GM23338 (cell line): ENCODE results near the gene TRIM15. TPM values are rescaled to one million over a fixed set of nuclear protein-coding genes. Genes with fewer than 3 reads are reported as not detected.

Experiments used
- ATAC-seq: fragments of 200-7000 bp; cut with Tn5 transposase; 3 replicates; pipeline ENCODE4 v1.9.1; 2020
- DNase-seq: peaks from one replicate; pipeline ENCODE4 v3.0.0-alpha.2; 2015; ENCODE audit warnings: low spot score
- H2AFZ ChIP-seq: fragments of 200-600 bp; sonication (generic); 2 replicates; pipeline ENCODE4 v1.8.0; 2016; ENCODE audit warnings: antibody characterized with exemption, mild to moderate bottlenecking, moderate library complexity
- H3F3A ChIP-seq: fragments of 200-600 bp; sonication (generic); replicated peaks from 2 replicates; pipeline ENCODE4 v1.8.0; 2017; ENCODE audit warnings: antibody characterized with exemption, mixed run types, low read depth
- H3K27ac ChIP-seq: fragments of 200-600 bp; sonication (generic); 2 replicates; pipeline ENCODE4 v1.6.1; 2016; ENCODE audit warnings: low read depth
- H3K27me3 ChIP-seq: fragments of 200-600 bp; sonication (generic); 2 replicates; pipeline ENCODE4 v1.8.0; 2016; ENCODE audit warnings: mild to moderate bottlenecking, mixed run types, moderate library complexity; ENCODE audit not compliant: insufficient read depth
- H3K36me3 ChIP-seq: fragments of 200-600 bp; sonication (generic); 2 replicates; pipeline ENCODE4 v1.8.0; 2016; ENCODE audit warnings: mild to moderate bottlenecking; ENCODE audit not compliant: insufficient read depth
- H3K4me1 ChIP-seq: fragments of 200-600 bp; sonication (generic); 2 replicates; pipeline ENCODE4 v1.8.0; 2016; ENCODE audit warnings: mild to moderate bottlenecking, moderate library complexity; ENCODE audit not compliant: insufficient read depth
- H3K4me2 ChIP-seq: fragments of 200-600 bp; sonication (generic); 2 replicates; pipeline ENCODE4 v1.7.1; 2017; ENCODE audit warnings: mixed run types
- H3K4me3 ChIP-seq: fragments of 200-600 bp; sonication (generic); 2 replicates; pipeline ENCODE4 v1.6.1; 2016; ENCODE audit warnings: mixed run types
- H3K79me2 ChIP-seq: fragments of 200-600 bp; sonication (generic); replicated peaks from 2 replicates; pipeline ENCODE4 v1.8.0; 2017; ENCODE audit warnings: mild to moderate bottlenecking; ENCODE audit not compliant: insufficient read depth
- H3K9me2 ChIP-seq: fragments of 200-600 bp; sonication (generic); 2 replicates; pipeline ENCODE4 v1.8.0; 2017; ENCODE audit not compliant: insufficient read depth
- H4K20me1 ChIP-seq: fragments of 200-600 bp; sonication (generic); replicated peaks from 2 replicates; pipeline ENCODE4 v1.8.0; 2017; ENCODE audit warnings: mild to moderate bottlenecking; ENCODE audit not compliant: insufficient read depth
- H3K27ac Mint-ChIP-seq: 2 replicates; pipeline ENCODE4 v1.8.0; 2020; ENCODE audit warnings: inconsistent platforms, mild to moderate bottlenecking, moderate library complexity, mixed read lengths
- H3K27me3 Mint-ChIP-seq: 3 replicates; pipeline ENCODE4 v1.8.0; 2022; ENCODE audit warnings: low read depth, mild to moderate bottlenecking, moderate library complexity, mixed read lengths, inconsistent platforms; ENCODE audit not compliant: insufficient read depth, poor library complexity
- H3K36me3 Mint-ChIP-seq: 3 replicates; pipeline ENCODE4 v1.8.0; 2021; ENCODE audit warnings: low read depth, mild to moderate bottlenecking, inconsistent platforms, moderate library complexity, mixed read lengths
- H3K4me1 Mint-ChIP-seq: 3 replicates; pipeline ENCODE4 v1.8.0; 2020; ENCODE audit warnings: mild to moderate bottlenecking, inconsistent platforms, mixed read lengths
- H3K4me3 Mint-ChIP-seq: 3 replicates; pipeline ENCODE4 v1.8.0; 2021; ENCODE audit warnings: moderate library complexity, mild to moderate bottlenecking, inconsistent platforms, mixed read lengths
- H3K9me3 Mint-ChIP-seq: 3 replicates; pipeline ENCODE4 v1.8.0; 2020; ENCODE audit warnings: moderate library complexity, mild to moderate bottlenecking, inconsistent platforms, mixed read lengths
- ETS1 ChIP-seq: IDR thresholded peaks from 2 replicates; pipeline ENCODE4 v1.6.1; 2016; ENCODE audit warnings: antibody characterized with exemption
- EZH2 ChIP-seq: fragments of 200-600 bp; sonication (generic); IDR thresholded peaks from one replicate; pipeline ENCODE4 v1.8.0; 2017; ENCODE audit warnings: antibody characterized with exemption, mild to moderate bottlenecking, low read depth; ENCODE audit not compliant: unreplicated experiment
- EZH2phosphoT487 ChIP-seq: fragments of 200-600 bp; sonication (generic); IDR thresholded peaks from one replicate; pipeline ENCODE4 v1.8.1; 2018; ENCODE audit warnings: antibody characterized with exemption; ENCODE audit not compliant: unreplicated experiment
- JUNB ChIP-seq: IDR thresholded peaks from one replicate; pipeline ENCODE4 v1.6.1; 2016; ENCODE audit warnings: antibody characterized with exemption; ENCODE audit not compliant: unreplicated experiment
- NANOG ChIP-seq: IDR thresholded peaks from 2 replicates; pipeline ENCODE4 v1.6.1; 2016; ENCODE audit warnings: antibody characterized with exemption, borderline replicate concordance
- POLR2AphosphoS5 ChIP-seq: IDR thresholded peaks from 2 replicates; pipeline ENCODE4 v1.6.1; 2016; ENCODE audit warnings: antibody characterized with exemption, low read depth
- STAT1 ChIP-seq: IDR thresholded peaks from one replicate; pipeline ENCODE4 v1.6.1; 2016; ENCODE audit warnings: antibody characterized with exemption; ENCODE audit not compliant: unreplicated experiment
- ZNF114 ChIP-seq: fragments of 250-450 bp; sonication (Bioruptor Pico); IDR thresholded peaks from 2 replicates; pipeline ENCODE4 v1.5.0; 2020; ENCODE audit warnings: mild to moderate bottlenecking, moderate library complexity
- ZNF331 ChIP-seq: fragments of 250-450 bp; sonication (Bioruptor Pico); IDR thresholded peaks from 2 replicates; pipeline ENCODE4 v1.5.0; 2020; ENCODE audit warnings: low read depth, mild to moderate bottlenecking, moderate library complexity
- polyA plus RNA-seq: library from polyadenylated mRNA; unstranded; fragments of >200 nt; fragmentation: Nextera tagmentation; extraction: Ambion mirVana; gene quantifications from 2 replicates; pipeline ENCODE4 v1.2.1, GENCODE V29; 2016
- total RNA-seq: library from RNA; depleted of rRNA; stranded (reverse); fragments of >200 nt; shearing (Covaris generic); gene quantifications from 2 replicates; pipeline ENCODE4 v1.2.3, GENCODE V29; 2014
- TF ChIP-seq, protein P1 (sequence below), 2 experiments: fragments of 200-600 bp in 1 of 2; sonication (generic) in 1 of 2; conservative IDR thresholded peaks; 2 replicates each; pipeline versions ENCODE4 v1.5.1 to v1.6.1; 2016 to 2017; ENCODE audit warnings: antibody characterized with exemption in 2 of 2, low read depth in 2 of 2, mild to moderate bottlenecking in 2 of 2, moderate library complexity in 1 of 2
- TF ChIP-seq, protein P2 (sequence below): IDR thresholded peaks from one replicate; pipeline ENCODE4 v1.6.1; 2018; ENCODE audit warnings: antibody characterized with exemption; ENCODE audit not compliant: unreplicated experiment

The TRIM15 gene
- total and polyA plus RNA-seq, 2 experiments from 2014 or later, result 0.21 to 1.0 TPM

DNA sequence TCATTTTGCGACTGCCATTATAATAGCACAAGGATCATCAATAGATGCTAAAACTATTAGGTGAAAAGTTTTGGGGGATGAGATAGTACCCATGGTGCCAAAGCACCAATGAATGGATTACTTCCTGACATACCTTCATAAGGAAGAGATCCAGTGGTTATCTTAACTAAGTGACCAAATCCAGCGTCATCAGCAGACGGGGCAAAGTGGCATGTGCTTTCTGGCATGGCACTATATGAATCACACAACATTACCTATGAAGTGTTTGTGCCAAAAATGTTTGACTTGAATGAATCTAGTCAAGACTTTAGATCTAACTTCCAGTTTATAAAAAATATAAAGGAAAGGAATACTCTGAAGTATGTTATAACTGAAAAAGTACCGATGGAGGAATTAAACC lies 39.0 kb downstream of the TRIM15 start:
- Histone ChIP-seq H3K79me2 (peaks cover 51% of the 10 kb centered on the region), H3K27me3 (no peaks in the 10 kb centered on the region), H3K4me1 (peaks cover 30% of the 10 kb centered on the region), H3K27ac (no peak overlapping the region), H3F3A (no peaks in the 10 kb centered on the region; the same call in 1 of the 2 replicates), H3K9me2 (no peaks in the 10 kb centered on the region), H2AFZ (no peak overlapping the region), H3K4me3 (no peak overlapping the region), H3K4me2 (peak overlapping the region; percentile 37), H3K36me3 (0 out of 2 replicates have a peak, but pooled peaks cover 7% of the 10 kb centered on the region), H4K20me1 (peaks cover 34% of the 10 kb centered on the region)
- Mint-ChIP-seq H3K4me1 (peaks cover 25% of the 10 kb centered on the region), H3K27ac (no peak overlapping the region), H3K4me3 (no peak overlapping the region), H3K36me3 (peaks cover 25% of the 10 kb centered on the region), H3K27me3 (peaks cover 8% of the 10 kb centered on the region), H3K9me3 (no peaks in the 10 kb centered on the region)
- ATAC-seq, result no peak
- TF ChIP-seq, protein P1, sequence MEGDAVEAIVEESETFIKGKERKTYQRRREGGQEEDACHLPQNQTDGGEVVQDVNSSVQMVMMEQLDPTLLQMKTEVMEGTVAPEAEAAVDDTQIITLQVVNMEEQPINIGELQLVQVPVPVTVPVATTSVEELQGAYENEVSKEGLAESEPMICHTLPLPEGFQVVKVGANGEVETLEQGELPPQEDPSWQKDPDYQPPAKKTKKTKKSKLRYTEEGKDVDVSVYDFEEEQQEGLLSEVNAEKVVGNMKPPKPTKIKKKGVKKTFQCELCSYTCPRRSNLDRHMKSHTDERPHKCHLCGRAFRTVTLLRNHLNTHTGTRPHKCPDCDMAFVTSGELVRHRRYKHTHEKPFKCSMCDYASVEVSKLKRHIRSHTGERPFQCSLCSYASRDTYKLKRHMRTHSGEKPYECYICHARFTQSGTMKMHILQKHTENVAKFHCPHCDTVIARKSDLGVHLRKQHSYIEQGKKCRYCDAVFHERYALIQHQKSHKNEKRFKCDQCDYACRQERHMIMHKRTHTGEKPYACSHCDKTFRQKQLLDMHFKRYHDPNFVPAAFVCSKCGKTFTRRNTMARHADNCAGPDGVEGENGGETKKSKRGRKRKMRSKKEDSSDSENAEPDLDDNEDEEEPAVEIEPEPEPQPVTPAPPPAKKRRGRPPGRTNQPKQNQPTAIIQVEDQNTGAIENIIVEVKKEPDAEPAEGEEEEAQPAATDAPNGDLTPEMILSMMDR (conservative IDR thresholded peaks at IDR 0.05; ENCODE audit: low read depth in 2 of 2), result no peak
- no peak for TF ChIP-seq ETS1
- no peak for DNase-seq

DNA sequence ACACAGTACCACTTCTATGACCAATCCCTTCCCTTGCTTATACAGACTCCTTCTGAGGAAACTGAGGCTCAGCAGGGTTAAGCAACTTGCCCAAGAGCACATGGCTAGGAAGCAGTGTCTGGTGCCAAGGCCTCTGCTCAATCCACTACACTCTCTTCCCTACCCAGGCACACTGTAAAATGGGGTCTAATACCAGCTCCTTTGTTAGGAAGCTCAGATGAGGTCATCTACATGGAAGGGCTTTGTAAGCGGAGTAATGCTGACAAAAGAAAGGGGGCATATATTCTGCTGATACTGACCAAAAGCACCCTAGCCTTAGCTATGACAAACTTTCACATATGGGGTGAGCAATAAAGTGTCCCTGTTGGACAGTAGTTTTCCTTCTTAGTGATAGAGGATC lies 40.8 kb downstream of the TRIM15 start:
- Mint-ChIP-seq H3K36me3 (peaks cover 13% of the 10 kb centered on the region), H3K27ac (no peak overlapping the region), H3K4me3 (no peak overlapping the region), H3K27me3 (peaks cover 7% of the 10 kb centered on the region), H3K4me1 (peaks cover 40% of the 10 kb centered on the region), H3K9me3 (no peaks in the 10 kb centered on the region)
- ATAC-seq (no peak), DNase-seq (no peak)
- no peaks in the 10 kb centered on the region for H3K9me2 ChIP-seq
- no peak overlapping the region for H2AFZ ChIP-seq
- TF ChIP-seq NANOG (no peak), EZH2 (no peak), ZNF114 (CRISPR knock-in tag) (no peak), STAT1 (no peak), EZH2phosphoT487 (no peak), ZNF331 (no peak), JUNB (no peak), POLR2AphosphoS5 (no peak)
- TF ChIP-seq, protein P2, sequence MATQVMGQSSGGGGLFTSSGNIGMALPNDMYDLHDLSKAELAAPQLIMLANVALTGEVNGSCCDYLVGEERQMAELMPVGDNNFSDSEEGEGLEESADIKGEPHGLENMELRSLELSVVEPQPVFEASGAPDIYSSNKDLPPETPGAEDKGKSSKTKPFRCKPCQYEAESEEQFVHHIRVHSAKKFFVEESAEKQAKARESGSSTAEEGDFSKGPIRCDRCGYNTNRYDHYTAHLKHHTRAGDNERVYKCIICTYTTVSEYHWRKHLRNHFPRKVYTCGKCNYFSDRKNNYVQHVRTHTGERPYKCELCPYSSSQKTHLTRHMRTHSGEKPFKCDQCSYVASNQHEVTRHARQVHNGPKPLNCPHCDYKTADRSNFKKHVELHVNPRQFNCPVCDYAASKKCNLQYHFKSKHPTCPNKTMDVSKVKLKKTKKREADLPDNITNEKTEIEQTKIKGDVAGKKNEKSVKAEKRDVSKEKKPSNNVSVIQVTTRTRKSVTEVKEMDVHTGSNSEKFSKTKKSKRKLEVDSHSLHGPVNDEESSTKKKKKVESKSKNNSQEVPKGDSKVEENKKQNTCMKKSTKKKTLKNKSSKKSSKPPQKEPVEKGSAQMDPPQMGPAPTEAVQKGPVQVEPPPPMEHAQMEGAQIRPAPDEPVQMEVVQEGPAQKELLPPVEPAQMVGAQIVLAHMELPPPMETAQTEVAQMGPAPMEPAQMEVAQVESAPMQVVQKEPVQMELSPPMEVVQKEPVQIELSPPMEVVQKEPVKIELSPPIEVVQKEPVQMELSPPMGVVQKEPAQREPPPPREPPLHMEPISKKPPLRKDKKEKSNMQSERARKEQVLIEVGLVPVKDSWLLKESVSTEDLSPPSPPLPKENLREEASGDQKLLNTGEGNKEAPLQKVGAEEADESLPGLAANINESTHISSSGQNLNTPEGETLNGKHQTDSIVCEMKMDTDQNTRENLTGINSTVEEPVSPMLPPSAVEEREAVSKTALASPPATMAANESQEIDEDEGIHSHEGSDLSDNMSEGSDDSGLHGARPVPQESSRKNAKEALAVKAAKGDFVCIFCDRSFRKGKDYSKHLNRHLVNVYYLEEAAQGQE, result no peak
- H3K4me3 ChIP-seq, result no peak overlapping the region
- peaks cover 34% of the 10 kb centered on the region for H4K20me1 ChIP-seq
- 0 out of 2 replicates have a peak, but pooled peaks cover 6% of the 10 kb centered on the region for H3K36me3 ChIP-seq
- H3K27ac ChIP-seq, result no peak overlapping the region
- peaks cover 60% of the 10 kb centered on the region for H3K79me2 ChIP-seq
- peaks cover 44% of the 10 kb centered on the region for H3K4me1 ChIP-seq
- H3K27me3 ChIP-seq, result no peaks in the 10 kb centered on the region
- H3F3A ChIP-seq, result no peaks in the 10 kb centered on the region; the same call in 1 of the 2 replicates
- no peak overlapping the region for H3K4me2 ChIP-seq
